HUES6 (cell line): Measurements from ENCODE around the gene RAP1GDS1.

Experiments
- H3K27ac ChIP-seq: 2 replicates; pipeline ENCODE4 v1.7.0; 2013; ENCODE audit warnings: low read depth, mild to moderate bottlenecking, low read length, inconsistent platforms
- H3K27me3 ChIP-seq: 2 replicates; pipeline ENCODE4 v1.6.1; 2013; ENCODE audit warnings: low read length; ENCODE audit not compliant: control insufficient read depth, insufficient read depth
- H3K36me3 ChIP-seq: 2 replicates; pipeline ENCODE4 v1.6.1; 2013; ENCODE audit warnings: low read length; ENCODE audit not compliant: control insufficient read depth, insufficient read depth
- H3K4me1 ChIP-seq: 2 replicates; pipeline ENCODE4 v1.6.1; 2013; ENCODE audit warnings: low read length; ENCODE audit not compliant: control insufficient read depth, insufficient read depth
- H3K4me3 ChIP-seq: 2 replicates; pipeline ENCODE4 v1.5.1; 2013; ENCODE audit warnings: low read depth, low read length
- H3K9ac ChIP-seq: one replicate; pipeline ENCODE4 v1.6.1; 2013; ENCODE audit warnings: mild to moderate bottlenecking, low read length
- H3K9me3 ChIP-seq: 2 replicates; pipeline ENCODE4 v1.6.1; 2013; ENCODE audit warnings: low read depth, low read length; ENCODE audit not compliant: control insufficient read depth, insufficient read depth

Gene RAP1GDS1

DNA sequence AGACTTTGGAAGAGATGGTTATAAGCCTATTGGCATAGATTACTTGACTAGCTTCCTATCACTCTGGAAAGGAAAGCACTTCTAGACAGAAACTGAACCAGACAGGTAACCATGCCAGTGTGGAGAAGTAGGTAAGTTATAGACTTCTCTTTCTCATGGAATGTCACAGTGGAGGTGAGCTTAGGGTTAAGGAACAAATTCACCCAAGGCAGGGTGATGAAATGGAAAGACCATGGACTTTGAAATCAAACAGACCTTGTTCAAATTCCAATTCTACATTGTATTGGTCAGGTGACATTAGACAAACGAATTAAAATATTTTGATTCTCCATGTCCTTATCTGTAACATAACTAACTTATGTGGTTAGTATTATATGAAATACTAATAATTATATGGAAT is 7.7 kb upstream of the RAP1GDS1 start:
- Histone ChIP-seq H3K27me3 (no peaks in the 10 kb centered on the region), H3K4me3 (no peak overlapping the region), H3K9ac (no peak overlapping the region), H3K4me1 (no peaks in the 10 kb centered on the region), H3K36me3 (no peaks in the 10 kb centered on the region), H3K9me3 (no peaks in the 10 kb centered on the region), H3K27ac (no peak overlapping the region)

DNA sequence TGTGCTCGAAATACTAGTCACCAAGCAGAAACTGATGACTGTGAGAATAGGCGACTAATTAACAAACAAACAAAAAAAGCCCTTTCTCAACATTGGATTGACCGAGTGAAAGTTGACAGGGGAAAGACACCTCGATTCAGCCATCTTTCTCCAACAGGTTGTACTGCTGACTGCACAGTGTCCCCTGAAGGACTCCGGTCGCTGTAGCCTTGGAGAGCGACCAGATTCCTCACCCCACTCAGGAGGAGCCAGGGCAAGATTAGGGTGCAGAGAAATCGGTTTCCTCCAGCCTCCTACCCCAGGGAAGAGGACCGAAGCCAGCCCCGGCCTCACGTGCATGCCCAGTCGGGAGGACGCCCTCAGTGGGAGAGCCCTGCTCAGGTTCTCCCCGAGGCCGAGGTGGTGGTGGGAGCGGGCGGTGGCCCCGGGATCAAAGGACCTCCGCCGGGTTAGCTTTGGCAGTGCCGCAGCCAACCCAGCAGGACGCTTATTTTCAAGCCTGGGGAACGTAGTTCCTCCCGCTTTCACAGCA is 1.1 kb upstream of the RAP1GDS1 start:
- H3K4me3 ChIP-seq = peak overlapping the region; percentile 81
- no peaks in the 10 kb centered on the region for H3K36me3 ChIP-seq
- H3K9ac ChIP-seq = peak overlapping the region; percentile 98
- H3K4me1 ChIP-seq = peaks cover 14% of the 10 kb centered on the region
- no peaks in the 10 kb centered on the region for H3K27me3 ChIP-seq
- no peaks in the 10 kb centered on the region for H3K9me3 ChIP-seq
- peak overlapping the region; percentile 99 for H3K27ac ChIP-seq

DNA sequence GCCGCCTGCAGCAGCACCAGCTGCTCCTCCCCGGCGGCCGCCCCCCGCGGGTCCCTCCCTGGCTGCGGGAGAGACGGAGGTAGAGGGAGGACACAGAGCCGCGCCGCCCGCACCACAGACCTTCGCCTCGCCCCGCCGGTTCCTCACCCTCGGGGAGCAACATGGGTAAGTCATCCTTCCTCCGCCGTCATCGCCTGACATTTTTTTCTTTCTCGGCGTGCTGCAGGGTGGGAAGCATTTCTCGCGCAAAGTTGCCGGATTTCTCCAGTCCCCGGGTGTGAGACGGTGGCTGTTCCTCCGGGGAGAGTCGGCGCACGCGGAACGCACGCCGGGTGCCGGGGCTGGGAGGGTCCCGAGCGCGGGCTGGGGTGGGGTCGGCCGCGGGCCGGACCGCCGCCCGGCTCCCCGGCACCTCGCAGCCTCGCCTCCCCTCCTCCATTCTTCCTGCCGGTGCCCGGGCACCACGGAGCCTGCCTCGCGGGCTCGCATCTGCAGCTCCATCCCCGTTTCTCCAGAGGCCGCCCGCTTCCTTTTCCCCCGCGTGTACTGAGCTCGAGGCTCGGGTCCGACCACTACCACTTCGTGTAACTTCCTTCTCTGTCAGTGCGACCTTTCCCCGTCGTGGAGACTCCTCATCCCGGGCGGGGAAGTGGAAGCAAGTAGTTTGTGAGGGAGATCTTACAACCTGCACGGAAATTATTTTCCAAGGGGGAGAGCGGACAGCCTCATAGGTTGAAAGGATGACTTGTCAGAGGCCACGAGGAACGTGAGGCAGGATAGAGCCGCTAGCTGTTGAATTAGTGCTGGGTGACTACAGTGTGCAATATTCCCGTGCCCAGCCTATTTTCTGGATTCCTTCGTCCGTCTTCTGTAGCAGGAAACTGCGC is 464 bp downstream of the RAP1GDS1 start:
- peak overlapping the region; percentile 83 for H3K4me3 ChIP-seq
- H3K27me3 ChIP-seq = no peaks in the 10 kb centered on the region
- no peaks in the 10 kb centered on the region for H3K9me3 ChIP-seq
- peak overlapping the region; percentile 92 for H3K9ac ChIP-seq
- H3K27ac ChIP-seq = peak overlapping the region; percentile 83; the same call in 1 of the 2 replicates
- H3K4me1 ChIP-seq = peaks cover 14% of the 10 kb centered on the region
- H3K36me3 ChIP-seq = no peaks in the 10 kb centered on the region

DNA sequence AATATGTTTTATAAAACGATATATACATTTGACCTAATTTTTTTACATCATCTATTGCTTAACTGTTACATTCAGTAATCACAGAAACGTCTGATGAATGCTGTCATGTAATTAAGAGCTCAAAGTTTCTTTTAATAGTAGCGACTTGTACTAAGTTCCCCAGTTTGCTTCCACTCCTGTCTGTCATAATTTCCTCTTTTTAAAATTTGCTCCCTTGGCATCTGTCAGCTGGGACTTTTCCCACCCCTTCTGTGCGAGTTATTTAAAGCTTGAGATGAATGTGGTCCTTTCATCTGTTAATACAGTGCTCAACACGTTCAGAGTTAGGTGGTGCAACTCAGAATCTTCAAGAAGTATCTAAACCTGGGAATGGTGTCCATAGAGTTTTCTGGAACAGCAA is 1.2 kb downstream of the RAP1GDS1 start:
- Histone ChIP-seq H3K27ac (no peak overlapping the region), H3K9ac (no peak overlapping the region), H3K36me3 (no peaks in the 10 kb centered on the region), H3K4me3 (peak overlapping the region; percentile 83), H3K4me1 (peaks cover 14% of the 10 kb centered on the region), H3K9me3 (peaks cover 6% of the 10 kb centered on the region; the same call in 1 of the 2 replicates), H3K27me3 (no peaks in the 10 kb centered on the region)

DNA sequence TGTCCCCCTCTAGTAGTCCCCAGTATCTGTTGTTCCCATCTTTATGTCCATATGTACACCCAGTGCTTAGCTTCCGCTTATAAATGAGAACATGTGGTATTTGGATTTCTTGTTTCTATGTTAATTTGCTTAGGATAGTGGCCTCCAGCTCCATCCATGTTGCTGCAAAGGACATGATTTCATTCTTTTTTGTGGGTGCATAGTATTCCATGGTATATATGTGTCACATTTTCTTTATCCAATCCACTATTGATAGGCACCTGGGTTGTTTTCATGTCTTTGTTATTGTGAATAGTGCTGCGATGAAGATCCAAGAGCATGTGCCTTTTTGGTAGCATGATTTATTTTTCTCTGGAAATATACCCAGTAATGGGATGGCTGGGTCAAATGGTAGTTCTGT is 6.3 kb downstream of the RAP1GDS1 start:
- peaks cover 15% of the 10 kb centered on the region; the same call in 1 of the 2 replicates for H3K9me3 ChIP-seq
- peaks cover 8% of the 10 kb centered on the region for H3K36me3 ChIP-seq
- H3K27ac ChIP-seq = no peak overlapping the region
- H3K4me1 ChIP-seq = peaks cover 2% of the 10 kb centered on the region; the same call in 1 of the 2 replicates
- H3K27me3 ChIP-seq = no peaks in the 10 kb centered on the region
- H3K4me3 ChIP-seq = no peak overlapping the region
- no peak overlapping the region for H3K9ac ChIP-seq

DNA sequence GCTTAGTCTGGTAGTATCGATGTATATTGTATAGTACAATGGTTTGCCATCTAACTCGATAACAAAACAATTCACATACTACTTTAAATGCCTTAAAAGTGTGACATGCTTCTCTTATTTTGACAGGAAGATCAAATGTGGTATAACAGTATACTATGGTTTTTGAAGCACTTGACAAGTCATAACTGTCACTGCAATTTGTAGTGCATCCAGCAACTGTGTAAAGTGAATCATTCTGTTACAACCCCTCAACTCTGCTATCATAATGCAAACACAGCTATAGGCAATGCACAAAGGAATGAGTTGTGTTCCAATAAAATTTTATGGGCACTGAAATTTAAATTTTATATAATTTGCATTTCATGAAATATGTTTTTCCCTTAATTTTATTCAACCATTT is 14.0 kb downstream of the RAP1GDS1 start:
- Histone ChIP-seq H3K9ac (no peak overlapping the region), H3K4me3 (no peak overlapping the region), H3K9me3 (peaks cover 28% of the 10 kb centered on the region; the same call in 1 of the 2 replicates), H3K4me1 (no peaks in the 10 kb centered on the region), H3K36me3 (peaks cover 10% of the 10 kb centered on the region), H3K27me3 (no peaks in the 10 kb centered on the region), H3K27ac (no peak overlapping the region)

DNA sequence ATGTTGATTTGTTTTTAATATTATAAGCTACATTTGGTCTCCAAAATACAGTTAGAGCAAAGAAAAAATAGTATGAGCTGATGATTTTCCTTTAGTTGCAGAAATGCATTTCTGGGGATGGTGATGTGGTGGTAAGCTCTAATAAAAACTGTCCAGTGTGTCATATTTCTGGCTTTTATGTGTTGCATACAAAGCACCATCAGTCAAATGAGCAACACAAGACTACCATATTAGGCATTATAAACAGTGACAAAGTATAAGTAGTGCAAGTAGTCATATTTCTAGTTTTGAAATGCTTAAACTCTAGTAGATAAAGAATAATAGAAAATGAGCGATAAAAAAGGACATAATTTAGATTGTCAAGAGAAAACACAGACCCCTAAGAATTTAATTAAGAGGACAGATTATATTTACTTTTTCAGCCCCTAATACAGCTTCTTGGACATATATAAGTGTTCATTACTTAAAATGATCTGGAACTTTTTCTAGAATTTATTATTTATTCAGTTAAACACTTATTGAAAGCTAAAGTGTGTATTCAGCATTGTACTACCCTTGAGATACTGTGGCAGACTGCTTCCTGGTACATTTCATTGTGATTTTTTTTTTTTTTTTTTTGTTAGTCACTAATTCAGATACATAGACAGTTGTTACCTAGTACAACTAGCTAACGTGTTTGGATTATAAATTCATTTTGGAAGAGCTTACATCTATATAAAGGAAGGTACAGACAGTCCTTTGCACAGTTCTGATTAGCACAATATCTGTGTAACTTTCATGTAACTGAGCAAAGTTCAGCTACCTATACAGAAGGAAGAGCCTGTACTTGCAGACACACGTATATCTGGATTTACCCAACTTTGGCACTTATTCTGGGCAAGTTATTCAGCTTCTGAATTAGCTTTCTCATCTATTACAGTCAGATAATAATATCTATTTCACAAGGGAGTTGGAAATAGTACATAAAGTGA is 22.3 kb downstream of the RAP1GDS1 start:
- Histone ChIP-seq H3K27me3 (no peaks in the 10 kb centered on the region), H3K4me1 (peaks cover 10% of the 10 kb centered on the region), H3K4me3 (no peak overlapping the region), H3K9me3 (no peaks in the 10 kb centered on the region), H3K36me3 (no peaks in the 10 kb centered on the region), H3K27ac (no peak overlapping the region), H3K9ac (no peak overlapping the region)

DNA sequence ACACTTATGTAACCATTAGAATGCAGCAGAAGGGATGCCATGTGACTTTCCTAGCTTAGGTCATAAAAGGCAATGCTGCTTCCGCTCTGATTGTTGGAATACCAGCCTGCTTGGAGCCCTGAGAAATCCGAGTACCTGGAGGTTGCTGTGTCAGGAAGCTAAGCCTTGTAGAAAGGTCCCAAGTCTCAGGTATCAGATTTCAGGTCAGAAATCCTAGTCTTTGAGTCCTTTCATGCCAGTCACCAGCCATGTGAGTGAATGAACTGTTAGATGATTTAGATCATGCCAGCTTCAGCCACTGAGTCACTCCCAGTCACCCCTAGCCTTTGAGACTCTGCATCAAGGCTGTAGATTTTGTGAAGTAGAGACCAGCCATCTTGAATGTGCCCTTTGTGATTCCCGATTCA is 23.5 kb downstream of the RAP1GDS1 start:
- Histone ChIP-seq H3K4me3 (no peak overlapping the region), H3K36me3 (no peaks in the 10 kb centered on the region), H3K4me1 (peaks cover 10% of the 10 kb centered on the region), H3K27ac (peak overlapping the region; percentile 21; the same call in 1 of the 2 replicates), H3K9me3 (no peaks in the 10 kb centered on the region), H3K9ac (no peak overlapping the region), H3K27me3 (no peaks in the 10 kb centered on the region)

DNA sequence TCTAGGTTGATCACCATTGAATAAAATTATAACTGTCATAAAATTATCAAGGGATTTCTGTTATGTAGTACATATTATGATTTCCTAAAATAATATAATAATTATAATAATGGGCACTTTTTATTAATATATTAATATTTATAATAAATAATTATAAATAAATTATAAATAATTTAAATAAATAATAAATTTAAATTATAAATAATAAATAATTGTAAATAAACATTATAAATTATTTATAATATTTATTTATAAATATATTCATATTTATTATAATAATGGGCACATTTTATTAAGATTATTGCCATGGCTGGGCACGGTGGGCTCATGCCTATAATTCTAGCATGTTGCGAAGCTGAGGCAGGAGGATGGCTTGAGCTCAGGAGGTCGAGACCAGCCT is 24.5 kb downstream of the RAP1GDS1 start:
- Histone ChIP-seq H3K9ac (no peak overlapping the region), H3K27ac (no peak overlapping the region), H3K4me1 (peaks cover 10% of the 10 kb centered on the region), H3K27me3 (no peaks in the 10 kb centered on the region), H3K9me3 (no peaks in the 10 kb centered on the region), H3K4me3 (no peak overlapping the region), H3K36me3 (no peaks in the 10 kb centered on the region)

DNA sequence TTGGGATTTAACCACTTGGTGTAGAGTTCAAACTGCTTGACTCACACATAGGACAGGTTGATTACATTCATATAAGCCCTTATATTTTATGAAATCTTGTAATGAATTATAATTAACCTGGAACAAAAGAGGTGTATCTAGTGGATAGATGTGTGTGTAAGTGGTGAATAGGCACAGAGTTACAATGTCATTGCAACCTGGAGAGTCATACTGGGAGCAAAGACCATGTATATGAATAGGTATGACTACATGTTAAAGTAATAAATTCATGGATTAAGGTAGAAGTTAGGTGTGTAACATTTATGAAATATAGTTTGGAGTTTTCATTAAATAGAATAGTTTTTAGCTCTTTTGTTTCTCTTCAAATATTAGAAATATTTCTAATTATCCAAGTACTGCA is 26.1 kb downstream of the RAP1GDS1 start:
- H3K9ac ChIP-seq = no peak overlapping the region
- H3K27ac ChIP-seq = no peak overlapping the region
- H3K4me1 ChIP-seq = peaks cover 10% of the 10 kb centered on the region
- H3K9me3 ChIP-seq = no peaks in the 10 kb centered on the region
- H3K4me3 ChIP-seq = no peak overlapping the region
- H3K27me3 ChIP-seq = no peaks in the 10 kb centered on the region
- no peaks in the 10 kb centered on the region for H3K36me3 ChIP-seq
